Measurements from ENCODE around the gene MYO5A. TPM values are rescaled to one million over a fixed set of nuclear protein-coding genes. Genes with fewer than 3 reads are reported as not detected.

Gene MYO5A
- total RNA-seq, 1 donor from 2014 or later, result 18.8 TPM

DNA sequence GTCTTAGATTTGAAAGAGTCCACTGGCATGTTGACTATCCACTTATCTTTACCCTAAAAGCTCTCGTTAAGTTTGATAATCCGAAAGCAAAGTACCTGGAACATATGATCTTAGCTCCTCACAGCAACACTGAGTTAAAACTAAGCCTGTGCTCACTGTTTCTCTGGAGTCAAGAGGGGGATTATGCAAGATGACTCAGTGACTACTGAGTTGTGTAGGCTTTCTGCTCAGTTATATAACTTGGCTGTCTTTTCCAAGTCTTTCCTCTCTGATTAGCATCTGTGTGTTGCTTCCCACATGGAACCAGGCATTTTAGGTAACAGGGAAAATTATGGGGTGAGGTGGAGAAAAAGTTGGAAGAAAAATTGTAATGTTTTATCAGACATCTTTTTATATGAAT, 201.9 kb downstream of the MYO5A start:
- ATAC-seq, result no peak

DNA sequence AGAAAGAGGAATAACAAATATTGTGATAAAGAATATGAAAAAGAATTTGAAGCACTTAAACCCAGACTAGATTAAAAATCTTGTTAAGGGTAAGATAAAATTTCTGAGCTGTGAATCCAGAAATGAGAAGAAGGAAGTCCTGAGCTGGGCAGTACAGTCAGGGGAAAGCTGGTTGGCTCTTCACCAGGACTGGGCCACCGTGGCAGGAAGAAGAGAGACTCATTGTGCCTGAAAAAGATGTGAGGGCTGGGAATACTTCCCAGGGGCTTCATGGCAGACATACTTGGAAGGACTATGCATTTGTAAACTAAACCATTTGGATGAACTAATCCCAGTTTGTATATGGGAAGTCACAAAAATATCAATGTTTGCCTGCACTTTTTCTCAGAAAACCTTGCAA, 204.6 kb downstream of the MYO5A start:
- ATAC-seq, result no peak

DNA sequence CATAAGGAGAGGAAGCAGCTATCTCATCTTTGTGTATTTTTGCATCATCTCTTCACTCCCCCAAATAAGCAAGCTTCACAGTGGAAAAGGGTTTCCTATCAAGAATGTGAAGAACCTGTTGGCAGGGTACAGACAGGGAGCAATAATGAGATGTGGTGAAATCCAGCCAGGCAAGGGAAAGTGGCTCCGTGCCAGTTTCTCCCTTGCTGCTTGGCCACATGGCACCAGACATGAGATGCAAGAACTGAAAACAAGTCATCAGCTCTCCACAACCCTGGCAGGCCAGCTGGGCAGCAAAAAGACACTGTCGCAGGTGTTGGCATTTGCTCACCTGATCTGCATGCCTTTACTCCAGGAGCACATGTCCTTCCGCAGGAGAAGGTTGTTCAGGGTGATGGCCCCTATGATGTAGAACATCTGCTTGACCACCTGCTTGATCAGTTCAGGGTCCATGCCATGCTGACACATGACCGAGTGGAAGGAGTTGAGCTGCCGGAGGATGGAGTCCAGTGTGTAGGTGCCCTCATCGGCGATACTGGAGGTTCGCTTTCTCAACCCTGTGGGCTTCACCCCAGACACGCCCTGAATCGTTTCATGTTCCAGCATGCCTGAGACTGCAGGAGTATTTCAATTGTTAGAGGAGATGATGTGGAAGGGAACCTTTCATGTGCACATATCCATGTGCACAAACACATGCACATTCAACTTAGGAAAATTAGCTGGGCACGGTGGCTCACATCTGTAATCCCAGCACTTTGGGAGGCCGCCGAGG, 209.8 kb downstream of the MYO5A start:
- peak; percentile 49 for ATAC-seq

DNA sequence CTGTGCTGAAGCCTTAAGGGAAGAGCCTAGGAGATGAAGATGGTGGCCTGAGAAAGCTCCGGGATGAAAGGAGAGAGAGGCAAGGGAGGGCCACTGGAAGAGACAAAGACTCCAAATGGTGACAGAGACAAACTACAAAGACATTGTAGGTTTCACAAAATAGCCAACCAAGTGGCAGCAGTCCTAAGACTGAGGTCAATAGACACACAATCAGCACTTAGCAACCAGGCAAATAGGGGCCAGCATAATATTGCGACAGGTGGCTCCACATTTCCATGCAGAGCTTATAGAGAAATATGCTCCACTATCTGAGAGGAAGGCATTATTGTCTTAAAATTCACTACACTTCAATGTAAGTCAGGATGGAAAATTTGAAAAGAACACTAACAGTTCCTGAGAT, 211.0 kb downstream of the MYO5A start:
- ATAC-seq, result no peak

DNA sequence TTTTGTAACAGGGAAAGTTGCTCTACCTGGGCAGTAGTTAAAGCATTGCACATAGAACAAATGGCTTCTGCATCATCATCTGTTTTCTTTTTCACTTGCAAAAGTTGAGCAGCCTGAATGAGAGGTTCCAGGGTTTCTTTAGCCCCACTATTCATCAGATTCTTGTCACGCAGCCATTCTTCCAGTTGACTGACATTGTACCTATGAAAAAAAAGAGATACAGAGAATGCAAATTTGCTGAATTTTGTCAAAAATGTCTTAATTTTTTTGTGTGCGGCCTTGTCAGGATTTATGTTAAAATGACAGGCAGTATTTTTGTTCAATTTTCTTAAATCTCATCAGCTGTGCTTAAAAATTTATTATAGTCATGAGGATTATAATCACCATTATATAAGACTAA, 211.7 kb downstream of the MYO5A start:
- ATAC-seq, result no peak

DNA sequence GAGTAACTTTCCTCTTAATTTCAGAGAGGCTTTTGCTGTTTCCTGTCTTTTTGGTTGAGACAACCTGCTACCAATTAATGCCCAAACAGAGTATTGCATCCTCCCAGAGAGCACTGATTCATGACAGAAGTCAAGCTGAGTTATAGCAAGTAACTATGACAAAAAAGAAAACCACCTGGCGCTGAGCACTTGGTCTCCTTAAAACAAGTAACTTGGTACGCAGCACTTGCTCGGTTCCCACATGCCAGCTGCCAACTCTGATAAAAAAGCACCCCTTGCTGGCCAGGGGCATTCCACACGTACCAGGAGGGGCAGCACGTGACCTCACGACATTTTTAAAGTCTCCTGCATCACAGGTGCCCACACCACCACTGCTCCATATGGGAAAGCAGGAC, 219.5 kb downstream of the MYO5A start:
- no peak for ATAC-seq

DNA sequence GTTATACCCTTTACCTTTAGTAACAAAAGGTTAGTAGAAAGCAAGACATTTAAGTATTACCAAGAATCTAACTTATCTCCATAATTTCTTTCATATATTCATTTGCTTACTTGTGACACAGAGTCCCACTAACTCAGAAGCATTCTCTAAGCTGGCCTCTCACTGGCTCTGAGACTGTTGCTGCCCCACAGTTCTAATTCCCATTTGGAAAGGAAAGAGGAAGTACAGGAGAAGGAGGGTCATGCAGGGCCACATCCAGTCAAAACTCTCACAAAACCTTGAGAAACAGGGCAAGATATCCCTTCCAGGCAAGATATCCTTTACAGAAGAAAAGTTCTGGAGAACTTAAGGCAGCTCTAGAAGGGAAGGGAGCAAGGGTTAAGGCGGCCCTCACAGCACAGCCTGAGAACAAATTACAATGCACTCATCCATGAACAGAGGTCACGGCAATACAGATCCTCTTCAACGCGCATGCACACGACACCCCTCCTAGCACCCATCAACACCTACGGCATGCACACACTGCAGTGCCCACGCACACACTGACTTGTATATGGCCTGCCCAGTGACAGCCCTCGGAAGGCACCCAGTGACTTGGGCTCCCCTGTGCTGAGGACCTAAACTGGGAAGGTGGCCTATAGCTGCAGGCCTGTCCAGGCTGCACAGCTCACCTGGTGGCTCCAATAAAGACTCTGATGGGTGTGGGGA, 220.1 kb downstream of the MYO5A start:
- ATAC-seq, result peak; percentile 29

DNA sequence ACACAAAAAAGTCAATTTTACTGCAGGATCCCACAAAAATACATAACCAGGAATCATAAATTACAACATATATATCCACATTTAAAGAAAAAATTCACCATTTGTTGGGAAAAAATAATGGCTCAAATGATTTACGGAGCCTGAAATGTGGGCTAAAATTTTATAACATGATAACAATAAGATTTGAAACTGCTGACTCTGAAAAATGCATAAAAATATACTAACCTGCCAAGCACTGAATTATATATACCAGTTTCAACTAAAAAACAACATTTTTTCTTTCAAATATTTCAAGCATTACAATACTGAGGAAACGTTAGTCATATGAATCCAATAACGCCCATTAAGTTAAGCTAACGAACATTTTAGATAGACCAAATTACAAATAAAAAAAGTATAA, 220.8 kb downstream of the MYO5A start:
- ATAC-seq, result no peak

DNA sequence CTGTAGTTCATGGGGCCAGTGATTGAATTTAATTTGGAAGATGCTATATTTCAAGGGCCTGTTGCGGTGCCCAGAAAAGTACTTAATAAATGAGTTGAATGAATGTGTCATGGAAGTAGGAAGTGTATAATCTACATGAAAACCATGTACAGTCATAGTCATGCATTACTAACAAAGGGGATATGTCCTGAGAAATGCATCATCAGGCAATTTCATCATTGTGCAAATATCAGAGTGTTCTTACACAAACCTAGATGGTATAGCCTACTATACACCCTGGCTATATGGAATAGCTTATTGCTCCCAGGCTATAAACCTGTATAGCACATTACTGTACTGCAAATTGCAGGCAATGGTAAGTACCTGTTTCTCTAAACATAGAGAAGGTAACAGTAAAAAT, 222.4 kb downstream of the MYO5A start:
- peak; percentile 95 for ATAC-seq

DNA sequence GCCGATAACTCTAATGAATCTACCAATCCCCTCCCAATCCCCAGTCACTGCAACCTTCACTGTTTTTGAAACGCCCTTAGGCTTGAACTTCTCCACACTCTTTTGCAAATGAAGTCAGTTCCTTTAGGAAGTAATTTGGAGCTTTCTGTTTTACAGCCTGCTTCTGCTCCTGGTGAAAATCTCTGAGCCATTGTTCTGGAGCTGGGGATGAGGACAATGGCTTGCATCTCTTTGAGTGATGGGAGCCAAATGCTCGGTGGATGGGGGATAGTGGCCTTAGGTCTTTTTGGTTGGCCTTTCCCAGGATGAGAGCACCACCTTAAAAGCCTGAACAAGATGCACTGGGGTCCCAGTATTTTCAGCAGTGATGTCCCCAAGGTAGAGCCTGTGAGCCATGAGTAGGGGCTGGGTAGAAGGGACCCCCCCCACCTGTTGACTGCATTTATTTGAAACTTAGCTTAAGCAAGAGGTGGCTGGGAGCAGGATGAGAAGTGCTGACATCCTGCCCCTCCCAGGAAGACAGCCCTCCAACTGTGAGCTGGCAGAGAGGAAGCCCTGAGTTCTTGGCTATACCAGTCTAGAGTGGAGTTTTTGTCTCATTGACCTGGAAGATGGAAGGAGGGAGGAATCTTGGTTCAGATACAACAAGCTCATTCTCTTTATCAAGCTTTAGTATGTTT, 225.4 kb downstream of the MYO5A start:
- ATAC-seq, result no peak

DNA sequence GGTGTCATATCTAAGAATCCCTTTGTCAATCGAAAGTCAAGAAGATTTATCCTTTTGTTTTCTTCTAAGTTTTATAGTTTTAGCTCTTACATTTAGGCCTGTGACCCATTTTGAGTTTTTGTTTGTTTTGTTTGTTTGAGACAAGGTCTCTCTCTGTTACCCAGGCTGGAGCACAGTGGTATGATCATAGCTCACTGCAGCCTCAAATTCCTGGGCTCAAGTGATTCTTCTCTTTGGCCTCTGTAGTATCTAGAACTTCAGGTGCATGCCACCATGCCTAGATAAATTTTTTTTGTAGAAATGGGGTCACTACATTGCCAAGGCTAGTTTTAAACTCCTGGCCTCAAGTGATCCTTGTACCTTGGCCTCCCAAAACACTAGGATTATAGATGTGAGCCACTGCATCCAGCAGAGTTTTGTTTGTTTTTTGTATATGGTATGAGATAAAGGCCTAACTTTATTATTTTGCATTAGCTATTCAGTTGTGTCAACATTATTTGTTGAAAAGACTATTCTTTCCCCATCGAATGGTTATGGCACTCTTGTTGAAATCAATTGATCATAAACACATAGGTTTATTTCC, 227.3 kb downstream of the MYO5A start:
- no peak for ATAC-seq

DNA sequence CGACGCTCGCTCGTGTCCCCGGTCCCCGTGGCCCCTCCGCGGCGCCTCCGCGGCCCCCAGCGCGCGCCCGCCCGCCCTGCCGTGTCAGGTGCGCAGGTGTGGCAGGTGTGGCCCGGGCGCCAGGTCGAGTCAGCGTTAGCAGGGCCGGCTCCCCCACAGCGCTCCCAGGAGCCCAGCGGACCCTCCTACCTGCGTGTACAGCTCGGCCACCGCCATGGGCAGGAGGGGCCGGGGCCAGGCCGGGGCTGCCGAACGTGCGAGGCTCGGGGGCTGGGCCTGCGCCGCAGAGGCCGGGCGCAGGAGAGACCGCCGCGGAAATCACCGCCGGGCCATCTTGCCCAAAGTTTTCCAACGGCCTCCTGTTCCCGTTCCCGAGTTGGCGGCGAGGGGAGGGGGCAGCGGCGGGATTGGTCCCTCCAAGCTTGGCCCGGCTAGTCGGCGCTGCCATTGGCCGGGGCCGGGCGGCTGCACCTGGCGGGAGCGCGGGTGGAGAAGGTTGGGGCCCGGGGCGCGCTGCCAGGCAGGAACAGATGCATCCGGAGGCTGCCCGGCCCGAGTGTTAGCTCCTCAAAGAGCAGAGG, 233.2 kb downstream of the MYO5A start, which contains the start of gene MYO5C:
MYO5C (minus strand) TSS at position 384 of the 581 bp plus-strand sequence; CDS start at position 216, 168 bp downstream.
- peak; percentile 85 for ATAC-seq

DNA sequence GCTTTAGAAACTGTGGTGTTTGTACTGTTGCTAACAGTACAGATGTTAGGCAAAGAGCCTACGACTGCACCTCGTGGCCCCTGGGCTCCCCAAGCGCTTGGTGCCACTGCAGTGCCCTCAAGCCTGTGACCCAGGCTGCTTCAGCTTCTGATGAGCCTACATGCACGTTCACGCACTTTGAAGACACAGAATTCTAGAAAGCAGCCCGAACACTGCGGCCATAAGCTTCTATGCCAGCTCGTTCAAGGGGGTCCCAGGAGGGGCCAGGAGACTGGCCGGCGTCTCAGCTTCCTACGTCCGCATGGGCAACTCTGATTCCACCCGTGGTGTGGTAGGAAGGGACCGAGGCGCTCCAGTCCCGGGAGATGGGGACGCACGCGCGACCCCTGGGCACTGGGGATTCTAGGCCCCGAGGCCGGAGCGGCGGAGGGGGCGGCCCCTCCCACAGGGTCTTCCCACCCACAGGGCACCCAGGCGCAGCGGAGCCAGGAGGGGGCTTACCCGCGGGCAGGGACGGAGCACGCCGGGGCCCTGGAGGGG, 233.7 kb downstream of the MYO5A start:
- peak; percentile 5 for ATAC-seq

DNA sequence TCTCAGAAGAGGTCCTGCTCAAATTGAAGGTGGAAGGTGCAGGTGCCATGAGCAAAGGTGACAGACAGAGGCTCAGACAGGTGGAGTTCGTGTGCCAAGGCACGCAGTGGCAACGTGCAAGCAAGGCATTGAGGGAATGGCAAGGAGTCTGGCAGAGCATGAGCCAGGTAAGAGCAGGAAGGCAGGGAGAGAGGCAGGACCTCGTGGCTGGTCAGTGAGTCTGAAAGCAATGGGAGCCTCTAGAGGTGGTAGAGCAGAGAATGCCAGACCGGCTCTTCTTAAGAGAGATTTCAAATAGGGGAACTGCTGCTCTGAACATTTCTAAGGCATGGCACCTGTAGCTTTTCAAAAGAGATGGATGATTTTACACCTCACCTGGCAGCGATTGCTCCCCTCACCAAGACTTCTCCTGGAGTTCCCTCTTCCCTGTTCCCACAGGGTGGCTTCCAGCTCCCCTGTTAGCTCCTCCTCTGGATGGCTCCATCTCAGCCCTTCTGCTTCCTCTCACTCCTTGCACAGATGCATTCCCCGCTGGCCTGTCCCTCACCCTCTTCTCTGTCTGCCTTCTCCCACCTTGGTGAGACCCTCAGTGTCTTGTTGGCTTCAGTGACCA, 235.8 kb downstream of the MYO5A start:
- ATAC-seq, result no peak

DNA sequence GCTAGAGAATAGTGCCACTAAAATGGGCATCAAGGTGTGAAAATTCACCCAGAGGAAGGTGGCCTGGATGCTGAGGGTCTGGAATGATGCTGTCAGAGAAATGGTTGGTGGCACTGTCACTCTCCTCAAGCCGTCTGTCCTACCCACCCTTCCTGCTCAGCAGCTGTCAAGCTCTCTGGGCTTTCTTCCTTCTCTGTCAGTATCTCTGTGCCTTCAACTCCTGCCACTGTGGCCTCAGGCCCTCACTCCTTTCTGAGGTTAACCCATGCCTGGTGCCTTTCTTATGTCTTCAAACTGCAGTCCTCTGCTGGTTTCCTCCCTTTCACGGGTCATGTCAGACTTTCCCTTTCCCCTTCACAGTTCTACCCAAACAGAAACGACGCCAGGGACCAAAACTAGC, 237.5 kb downstream of the MYO5A start:
- ATAC-seq, result no peak

DNA sequence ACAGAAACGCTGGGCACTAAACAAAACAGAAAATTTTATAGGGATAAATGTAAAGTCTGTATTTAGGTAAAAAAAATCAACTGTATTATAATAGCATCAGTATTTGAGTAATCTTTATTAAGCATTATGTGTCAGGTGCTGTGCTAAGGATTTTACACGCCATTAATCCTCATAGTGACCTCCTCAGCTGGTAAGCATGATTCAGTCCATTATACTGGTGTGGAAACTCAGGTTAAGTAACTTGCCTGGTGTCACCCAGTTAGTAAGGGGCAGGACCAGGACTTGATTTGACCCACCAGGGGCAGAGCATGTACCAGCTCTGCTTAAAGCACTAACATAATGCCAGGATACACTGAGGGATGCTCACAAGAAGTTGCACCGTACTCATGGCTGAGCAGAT, 237.9 kb downstream of the MYO5A start:
- ATAC-seq, result peak; percentile 52

DNA sequence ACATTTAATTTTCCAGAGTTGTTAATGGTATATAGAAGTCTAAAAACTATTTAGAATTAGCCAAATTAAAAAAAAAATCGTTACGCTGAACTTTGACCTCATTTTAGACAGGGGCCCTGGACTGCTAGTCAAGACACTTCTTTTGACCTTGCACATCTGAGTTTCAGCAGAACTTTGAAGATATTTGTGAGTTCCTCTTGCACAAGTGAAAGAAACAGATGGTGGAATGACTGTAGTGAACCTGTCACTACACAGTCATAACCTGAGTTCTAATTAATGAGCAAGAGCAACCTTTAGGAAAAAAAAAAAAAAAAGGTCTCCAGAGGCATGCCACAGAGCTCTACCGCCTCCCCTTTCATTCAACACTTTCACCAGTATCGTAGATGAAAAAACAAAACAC, 238.4 kb downstream of the MYO5A start:
- no peak for ATAC-seq

DNA sequence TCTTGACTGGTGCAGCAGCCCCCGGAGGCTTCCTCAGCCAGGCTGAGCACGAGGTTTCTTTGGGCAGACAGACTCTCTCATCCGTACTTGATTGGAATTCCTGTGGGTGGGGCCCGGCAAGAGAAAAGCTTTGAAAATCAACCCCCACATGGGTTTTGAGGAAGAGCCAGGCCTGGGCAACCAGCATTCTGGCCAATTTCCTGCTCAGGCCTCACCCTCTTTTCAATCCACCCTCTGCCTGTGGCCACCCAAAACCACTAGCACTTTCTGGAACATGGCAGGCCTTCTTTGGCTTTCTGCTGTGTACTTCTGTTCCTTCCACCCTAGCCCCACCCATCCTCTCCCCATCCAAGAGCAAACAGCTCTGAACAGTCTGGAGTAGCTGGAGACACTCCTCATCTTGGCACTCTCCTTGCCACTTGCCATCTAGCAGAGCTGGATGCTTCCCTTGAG, 239.0 kb downstream of the MYO5A start:
- ATAC-seq, result peak; percentile 73

DNA sequence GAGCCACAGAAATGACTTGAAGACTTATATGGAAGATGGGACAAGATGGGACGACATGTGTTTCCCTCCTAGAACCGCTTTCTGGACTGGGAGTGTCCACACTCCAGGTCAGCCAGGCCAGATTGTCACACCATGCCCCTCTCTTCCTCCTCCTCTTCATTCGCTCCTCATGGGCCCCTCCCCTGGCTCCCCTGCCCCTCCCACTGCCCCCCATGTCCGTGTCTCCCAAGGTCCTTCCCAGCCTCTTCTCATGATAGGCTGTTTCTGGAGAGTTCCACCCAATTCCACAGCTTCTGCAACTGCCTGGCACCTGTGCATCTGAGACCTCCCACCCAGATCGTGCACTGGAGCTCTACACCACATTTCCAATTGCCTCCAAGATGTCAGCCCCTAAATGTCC, 239.7 kb downstream of the MYO5A start:
- ATAC-seq, result no peak

DNA sequence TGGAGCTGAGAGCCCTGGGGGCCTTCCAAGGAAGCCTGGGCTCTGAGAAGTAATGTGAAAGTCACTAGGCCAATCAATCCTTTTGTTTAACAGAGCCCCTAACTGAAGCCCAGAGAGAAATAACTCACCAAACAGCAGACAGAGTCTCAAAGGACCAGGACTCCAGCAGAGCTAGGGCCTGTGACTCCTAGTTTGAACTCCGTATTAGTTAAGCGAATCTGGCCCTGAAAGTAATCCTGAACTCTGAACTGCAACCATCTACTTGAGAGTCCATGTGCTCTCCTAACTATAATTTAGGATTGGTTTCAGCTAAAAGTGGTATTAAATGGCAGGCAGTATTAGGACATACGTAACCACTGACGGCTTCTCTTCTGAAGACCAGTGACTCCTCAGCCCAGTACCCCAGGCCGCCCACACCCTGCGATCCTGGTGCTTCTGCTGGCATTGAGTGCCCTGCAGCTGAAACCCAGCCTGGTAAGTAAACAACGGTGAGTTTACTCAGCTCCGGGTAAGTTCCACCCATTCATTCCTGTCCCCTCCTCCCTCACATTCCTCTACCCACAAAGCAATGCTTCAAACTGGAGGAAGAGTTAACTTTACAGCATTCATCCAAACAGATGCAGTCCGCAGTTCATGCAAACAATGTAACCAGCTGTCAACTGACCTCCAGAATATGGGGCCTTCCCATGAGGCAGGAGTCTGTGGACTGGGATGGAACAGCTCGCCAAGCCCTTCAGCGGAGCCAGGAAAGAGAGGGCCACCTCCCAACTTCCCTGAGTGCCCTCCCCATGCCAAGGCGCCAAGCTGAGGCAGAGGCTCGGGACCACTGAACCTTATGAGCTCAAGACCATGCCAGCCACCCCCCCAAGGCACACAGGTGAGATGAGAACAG, 240.4 kb downstream of the MYO5A start:
- peak; percentile 82 for ATAC-seq

DNA sequence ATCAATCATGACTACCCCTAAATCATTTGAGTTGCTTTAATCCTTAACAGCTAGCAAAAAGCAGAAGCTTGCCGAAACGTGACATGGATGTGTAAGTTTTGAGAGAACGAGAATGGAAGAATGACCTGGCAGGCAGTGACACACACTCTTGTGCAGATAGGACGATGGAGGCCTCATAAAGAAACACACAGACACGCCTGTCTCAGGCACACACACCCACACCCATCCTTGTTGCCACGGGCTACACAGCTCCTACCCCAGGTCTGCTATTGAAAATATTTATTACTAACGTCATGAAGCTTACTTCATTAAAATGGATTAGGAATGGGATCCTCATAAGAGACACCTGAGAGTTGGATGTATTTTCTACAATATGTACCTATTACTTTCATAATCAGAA, 241.6 kb downstream of the MYO5A start:
- ATAC-seq, result peak; percentile 73
